Adrenal gland (tissue), 12 donors: ENCODE measurements around the gene CNKSR3. TPM values are rescaled to one million over a fixed set of nuclear protein-coding genes. Genes with fewer than 3 reads are reported as not detected.

ENCODE experiments used
- DNase-seq, 7 donors: peaks; one replicate each; pipeline ENCODE4 v3.0.0-alpha.2; 2019 to 2020
- H3K27ac ChIP-seq, 5 donors: fragments of 200-600 bp; sonication (generic) in 4 of 5; 1 replicate in 3 of 5; 2 replicates in 2 of 5; pipeline versions ENCODE4 v1.5.1 to v1.8.0; 2016 to 2020; ENCODE audit warnings: mild to moderate bottlenecking in 1 of 5
- H3K27me3 ChIP-seq: fragments of 200-600 bp; 2 replicates; pipeline ENCODE4 v1.8.0; 2021
- H3K36me3 ChIP-seq, 2 donors: fragments of 200-600 bp; replicated peaks in 1 of 2; 1 replicate in 1 of 2; 2 replicates in 1 of 2; pipeline versions ENCODE4 v1.5.1 to v1.8.0; 2018 to 2022
- H3K4me1 ChIP-seq, 2 donors: fragments of 200-600 bp; replicated peaks in 1 of 2; 1 replicate in 1 of 2; 2 replicates in 1 of 2; pipeline versions ENCODE4 v1.5.1 to v1.8.0; 2018 to 2021
- H3K4me3 ChIP-seq, 4 donors: fragments of 200-600 bp; sonication (generic) in 3 of 4; one replicate each; pipeline ENCODE4 v1.5.1; 2016 to 2018
- H3K9me3 ChIP-seq, 3 donors: fragments of 200-600 bp; sonication (generic) in 1 of 3; replicated peaks in 1 of 3; 1 replicate in 2 of 3; 2 replicates in 1 of 3; pipeline versions ENCODE4 v1.5.1 to v1.8.0; 2016 to 2021
- CTCF ChIP-seq, 6 experiments: fragments of 450-650 bp in 4 of 6; fragments of 200-600 bp in 2 of 6; sonication (generic) in 1 of 6; IDR thresholded peaks; 1 replicate in 5 of 6; 2 replicates in 1 of 6; pipeline versions ENCODE4 v1.5.1 to v1.8.0; 2016 to 2021; ENCODE audit warnings: antibody characterized with exemption in 6 of 6, mild to moderate bottlenecking in 2 of 6, moderate library complexity in 1 of 6
- POLR2A ChIP-seq, 2 donors: fragments of 450-650 bp; IDR thresholded peaks; one replicate each; pipeline ENCODE4 v1.6.1; 2017; ENCODE audit warnings: antibody characterized with exemption in 2 of 2, mild to moderate bottlenecking in 2 of 2, moderate library complexity in 1 of 2
- WGBS, 4 donors: extraction: QIAGEN DNeasy Blood & Tissue Kit in 2 of 4; methylation state at CpG; one replicate each; pipeline versions ENCODE4 v1.1.5 to v1.1.7; 2013 to 2017; 5-methylcytosine and 5-hydroxymethylcytosine counted together
- intact Hi-C, 2 donors: fragments of 100-400 bp; cut with DNase I; formaldehyde crosslinking; loops; one replicate each; pipeline versions ENCODE4 v1.14.1 to v1.15.0; 2022 to 2023
- polyA plus RNA-seq, 3 donors: library from polyadenylated mRNA; stranded (reverse); fragments of 200-250 nt in 2 of 3; fragments of 350-450 nt in 1 of 3; fragmentation: Illumina TruSeq in 1 of 3; extraction: RNeasy Lipid Tissue Mini Kit (QIAGEN cat#74804) in 1 of 3; gene quantifications; one replicate each; pipeline ENCODE4 v1.2.3, GENCODE V29; 2013 to 2014
- total RNA-seq, 9 donors: library from RNA; depleted of rRNA in 4 of 9; stranded (reverse); fragments of >200 nt in 4 of 9; fragments of 120-200 nt in 1 of 9; fragmentation: NEBNext Ultra II Directional in 1 of 9; extraction: Animal tissue kit (Norgen Biotek cat#: 25700) in 1 of 9; gene quantifications; one replicate each; pipeline versions ENCODE4 v1.1.0 to v1.2.4, GENCODE V29; 2013 to 2023
- donor health status: healthy with polysubstance abuse.
- donor health status: Bipolar disorder and iron deficiency.
- donor health status: DM: yes; HTN: yes; CAD: no.
- donor health status: DM: no; HTN: no; CAD: no.
- donor health status: DM: no; HTN: no; CAD: no.
- donor health status: DM: yes; HTN: yes; CAD: no.

CNKSR3 gene
- total and polyA plus RNA-seq, 12 donors = 1.1 to 10.7 (median 2.5) TPM

- no peak overlapping the region for H3K27ac ChIP-seq
- no peaks in the 10 kb centered on the region for H3K27me3 ChIP-seq
- DNase-seq = no peak
- TF ChIP-seq CTCF (IDR thresholded peaks at IDR 0.05) (no peak), POLR2A (IDR thresholded peaks at IDR 0.05) (no peak)
- no peaks in the 10 kb centered on the region for H3K9me3 ChIP-seq
- H3K4me1 ChIP-seq = peaks cover 0 to 9% of the 10 kb centered on the region in 2 donors
- intact Hi-C loops = no loop called here
- H3K4me3 ChIP-seq = no peak overlapping the region
- WGBS, 4 donors = 87 to 92% (median 90%) methylated on average over 11 of the region's 11 CpGs
- H3K36me3 ChIP-seq = no peaks in the 10 kb centered on the region
Measured at GRCh38 chr6:154488802-154489437, 21.6 kb downstream of the CNKSR3 start.

GRCh38 chr6:154488248-154488593 is 22.3 kb downstream of the CNKSR3 start:
- intact Hi-C loops = no loop called here
- Histone ChIP-seq H3K4me1 (peaks cover 0 to 9% of the 10 kb centered on the region in 2 donors), H3K36me3 (no peaks in the 10 kb centered on the region), H3K27ac (no peak overlapping the region), H3K27me3 (no peaks in the 10 kb centered on the region), H3K9me3 (no peaks in the 10 kb centered on the region), H3K4me3 (no peak overlapping the region)
- 86 to 96% (median 88%) methylated on average over 1 of the region's 1 CpG for WGBS, 4 donors
- no peak for DNase-seq
- no peak for TF ChIP-seq CTCF (IDR thresholded peaks at IDR 0.05)
- no peak for TF ChIP-seq POLR2A (IDR thresholded peaks at IDR 0.05)

GRCh38 chr6:154487367-154488247 is 22.9 kb downstream of the CNKSR3 start:
- 80 to 83% (median 82%) methylated on average over 6 of the region's 6 CpGs for whole genome bisulfite sequencing, 4 donors
- H3K4me1 ChIP-seq = peaks cover 0 to 9% of the 10 kb centered on the region in 2 donors
- no peak overlapping the region for H3K27ac ChIP-seq

More at GRCh38 chr6:154487367-154488247, 22.9 kb downstream of the CNKSR3 start:
- H3K36me3 ChIP-seq = no peaks in the 10 kb centered on the region
- DNase-seq = no peak
- H3K9me3 ChIP-seq = no peaks in the 10 kb centered on the region
- no peak for TF ChIP-seq CTCF (IDR thresholded peaks at IDR 0.05)
- no peak for TF ChIP-seq POLR2A (IDR thresholded peaks at IDR 0.05)
- H3K4me3 ChIP-seq = no peak overlapping the region
- no peaks in the 10 kb centered on the region for H3K27me3 ChIP-seq
- intact Hi-C loops = no loop called here
